Brain microvascular endothelial cell (primary cell): ENCODE measurements around the gene EFNA5.

Source experiments
- DNase-seq: peaks from one replicate; pipeline ENCODE4 v3.0.0-alpha.2; 2020
- H3K27ac ChIP-seq: fragments of 250-450 bp; sonication (Bioruptor Pico); 2 replicates; pipeline ENCODE4 v1.5.1; 2020; ENCODE audit warnings: mild to moderate bottlenecking, moderate library complexity
- H3K27me3 ChIP-seq: fragments of 250-450 bp; sonication (Bioruptor Pico); replicated peaks from 2 replicates; pipeline ENCODE4 v1.5.1; 2020; ENCODE audit warnings: mild to moderate bottlenecking
- H3K36me3 ChIP-seq: fragments of 250-450 bp; sonication (Bioruptor Pico); replicated peaks from 2 replicates; pipeline ENCODE4 v1.5.1; 2020; ENCODE audit warnings: mild to moderate bottlenecking
- H3K4me3 ChIP-seq: 2 replicates; pipeline ENCODE4 v1.5.1; 2011; ENCODE audit warnings: low read depth, mild to moderate bottlenecking, control low read depth, low read length, moderate library complexity
- CTCF ChIP-seq: IDR thresholded peaks from 2 replicates; pipeline ENCODE4 v1.5.1; 2011; ENCODE audit warnings: low read depth, mild to moderate bottlenecking, moderate library complexity, low read length, control low read depth, inconsistent platforms; ENCODE audit errors: missing control alignments
- in situ Hi-C: cut with HindIII; loops from 2 replicates; pipeline ENCODE4 v1.10.0; 2017; ENCODE audit warnings: low sequenced_read_pairs, low pct_ligation_motif_present

Gene EFNA5

DNA sequence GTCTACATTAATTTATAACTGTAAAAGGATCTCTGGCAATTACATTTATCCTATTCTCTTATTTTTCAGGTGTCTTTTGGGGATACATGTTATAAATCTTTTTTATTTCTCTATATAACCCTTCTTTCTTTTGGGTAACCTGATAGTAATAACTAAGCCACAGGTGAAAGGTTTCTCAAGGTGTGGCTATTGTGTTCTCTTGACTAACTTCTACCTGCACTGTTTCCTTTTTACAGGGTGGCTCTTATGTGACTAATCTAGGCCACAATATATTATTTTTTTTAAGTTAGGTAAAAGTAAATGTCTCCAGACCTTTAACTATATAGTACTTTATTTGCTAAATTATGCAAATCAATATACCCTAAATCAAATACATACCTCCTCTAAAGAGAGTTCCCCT lies 193.2 kb downstream of the EFNA5 start:
- in situ Hi-C loops: no loop called here
- TF ChIP-seq CTCF: no peak
- Histone ChIP-seq H3K27ac (no peak overlapping the region), H3K27me3 (no peaks in the 10 kb centered on the region), H3K4me3 (no peak overlapping the region), H3K36me3 (no peaks in the 10 kb centered on the region)
- DNase-seq: no peak

DNA sequence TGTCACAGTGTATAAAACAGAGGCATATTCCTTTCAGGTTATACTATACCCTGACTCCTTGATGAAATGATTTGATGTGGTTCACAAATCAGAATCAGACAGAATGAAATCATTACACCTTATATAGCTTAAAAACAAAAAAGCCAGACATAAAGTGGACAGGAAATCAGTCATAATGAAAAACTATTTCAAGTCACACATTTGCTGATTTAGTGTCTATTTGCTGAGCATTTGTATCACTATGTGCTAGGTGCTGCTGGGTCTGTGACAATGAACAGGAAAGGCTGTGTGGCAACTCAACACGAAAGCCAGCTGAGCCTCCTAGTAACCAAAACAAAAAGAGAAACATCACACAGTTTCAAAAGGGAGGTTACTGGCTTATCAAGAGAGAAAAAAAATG lies 194.0 kb downstream of the EFNA5 start:
- in situ Hi-C loops: no loop called here
- Histone ChIP-seq H3K36me3 (no peaks in the 10 kb centered on the region), H3K27me3 (no peaks in the 10 kb centered on the region), H3K27ac (peak overlapping the region; percentile 17), H3K4me3 (no peak overlapping the region)
- DNase-seq: peak; percentile 74
- no peak for TF ChIP-seq CTCF

DNA sequence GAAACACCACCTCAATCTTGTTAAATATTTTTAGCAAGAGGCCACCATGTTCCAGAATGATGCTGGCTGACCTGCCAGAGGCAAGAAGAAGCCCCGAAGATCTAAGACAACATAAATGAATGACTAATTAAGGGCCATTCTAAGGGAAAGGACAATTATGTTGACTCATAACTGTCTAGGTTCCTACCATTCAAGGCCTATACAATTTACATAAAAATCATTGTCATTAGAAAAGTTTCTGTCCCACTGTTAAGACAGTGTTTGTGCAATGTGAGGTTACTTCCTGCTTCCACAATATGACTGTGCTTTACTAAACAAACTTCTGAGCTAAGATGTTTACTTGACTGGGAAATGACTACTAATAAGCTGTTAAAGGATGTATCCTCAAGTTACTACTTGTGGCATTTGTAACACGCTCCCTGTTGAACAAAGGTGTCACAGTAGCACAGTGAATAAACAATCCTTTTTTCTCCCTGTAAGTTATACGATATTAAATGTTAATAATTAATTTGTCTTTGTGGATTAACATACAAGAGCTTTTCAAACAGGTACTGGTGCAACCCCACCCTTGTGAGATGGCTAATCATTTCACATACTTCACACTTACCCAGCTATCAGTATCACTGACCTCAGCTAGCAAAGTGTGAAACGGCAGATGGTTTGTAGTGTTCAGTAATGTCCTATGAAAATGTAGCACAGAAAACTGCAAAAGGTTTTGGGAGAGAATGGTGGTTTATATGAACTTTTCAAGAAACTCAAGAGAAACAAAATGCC lies 195.8 kb downstream of the EFNA5 start:
- in situ Hi-C loops: no loop called here
- no peak for TF ChIP-seq CTCF
- DNase-seq: no peak
- Histone ChIP-seq H3K27me3 (no peaks in the 10 kb centered on the region), H3K36me3 (no peaks in the 10 kb centered on the region), H3K27ac (no peak overlapping the region), H3K4me3 (no peak overlapping the region)

DNA sequence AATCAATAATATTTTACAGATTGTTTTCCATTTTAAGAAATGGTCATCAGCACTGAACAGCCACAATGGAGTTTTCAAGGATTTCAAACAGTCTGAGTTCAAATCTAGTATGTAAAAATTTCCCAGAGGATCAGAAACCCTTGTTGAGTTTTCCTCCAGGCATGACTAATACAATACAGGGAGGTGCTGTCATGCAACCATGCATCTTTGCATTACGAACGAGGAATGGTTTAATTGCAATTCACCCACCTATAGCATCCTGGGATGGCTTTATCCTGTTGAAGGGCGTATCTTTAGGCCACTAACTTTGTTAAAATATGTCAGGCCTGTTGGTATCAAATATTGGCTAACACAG lies 196.4 kb downstream of the EFNA5 start:
- no peak overlapping the region for H3K27ac ChIP-seq
- TF ChIP-seq CTCF: no peak
- in situ Hi-C loops: no loop called here
- H3K27me3 ChIP-seq: no peaks in the 10 kb centered on the region
- no peaks in the 10 kb centered on the region for H3K36me3 ChIP-seq
- DNase-seq: no peak
- H3K4me3 ChIP-seq: no peak overlapping the region

DNA sequence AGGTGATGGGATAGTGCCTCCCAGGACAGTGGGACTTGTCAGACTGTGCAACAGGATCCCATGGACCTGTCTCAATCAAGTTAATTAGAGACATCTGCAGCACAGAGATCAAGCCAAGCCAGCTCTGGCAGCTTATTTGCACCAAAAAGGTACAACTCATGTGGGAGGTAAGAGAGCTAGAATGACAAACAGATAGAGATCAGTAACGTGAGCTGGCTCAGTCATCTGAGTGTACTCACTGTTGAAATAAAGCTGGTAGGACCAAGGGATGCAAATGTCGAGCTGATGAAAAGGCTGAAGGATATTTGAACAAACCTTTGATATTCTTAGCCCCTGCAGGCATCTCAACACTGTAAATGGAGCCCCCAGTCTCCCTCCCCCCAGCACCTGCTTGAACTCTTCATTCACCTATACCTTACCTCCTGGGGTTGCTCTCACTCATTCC lies 198.1 kb downstream of the EFNA5 start:
- no peak for TF ChIP-seq CTCF
- no peak for DNase-seq
- no peak overlapping the region for H3K27ac ChIP-seq
- in situ Hi-C loops: no loop called here
- no peaks in the 10 kb centered on the region for H3K27me3 ChIP-seq
- H3K36me3 ChIP-seq: no peaks in the 10 kb centered on the region
- H3K4me3 ChIP-seq: no peak overlapping the region

DNA sequence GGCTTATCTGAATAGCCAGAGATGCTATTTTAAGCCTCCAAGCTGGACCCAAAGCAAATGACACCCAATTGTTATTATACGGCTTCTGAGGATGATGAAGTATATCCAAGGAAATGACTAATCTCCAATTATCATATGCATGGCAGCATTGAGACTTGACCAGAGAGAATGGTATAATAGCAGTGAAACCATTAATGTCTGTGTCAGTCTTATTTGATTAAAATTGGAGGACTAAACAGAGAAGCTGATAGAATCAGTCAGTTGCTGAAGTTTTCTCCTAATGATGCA lies 200.5 kb downstream of the EFNA5 start:
- H3K4me3 ChIP-seq: no peak overlapping the region
- no peaks in the 10 kb centered on the region for H3K36me3 ChIP-seq
- no peaks in the 10 kb centered on the region for H3K27me3 ChIP-seq
- peak overlapping the region; percentile 85 for H3K27ac ChIP-seq
- peak; percentile 54 for DNase-seq
- TF ChIP-seq CTCF: no peak
- in situ Hi-C loops: no loop called here
